ENCODE measurements around the gene SCLY.

DNA sequence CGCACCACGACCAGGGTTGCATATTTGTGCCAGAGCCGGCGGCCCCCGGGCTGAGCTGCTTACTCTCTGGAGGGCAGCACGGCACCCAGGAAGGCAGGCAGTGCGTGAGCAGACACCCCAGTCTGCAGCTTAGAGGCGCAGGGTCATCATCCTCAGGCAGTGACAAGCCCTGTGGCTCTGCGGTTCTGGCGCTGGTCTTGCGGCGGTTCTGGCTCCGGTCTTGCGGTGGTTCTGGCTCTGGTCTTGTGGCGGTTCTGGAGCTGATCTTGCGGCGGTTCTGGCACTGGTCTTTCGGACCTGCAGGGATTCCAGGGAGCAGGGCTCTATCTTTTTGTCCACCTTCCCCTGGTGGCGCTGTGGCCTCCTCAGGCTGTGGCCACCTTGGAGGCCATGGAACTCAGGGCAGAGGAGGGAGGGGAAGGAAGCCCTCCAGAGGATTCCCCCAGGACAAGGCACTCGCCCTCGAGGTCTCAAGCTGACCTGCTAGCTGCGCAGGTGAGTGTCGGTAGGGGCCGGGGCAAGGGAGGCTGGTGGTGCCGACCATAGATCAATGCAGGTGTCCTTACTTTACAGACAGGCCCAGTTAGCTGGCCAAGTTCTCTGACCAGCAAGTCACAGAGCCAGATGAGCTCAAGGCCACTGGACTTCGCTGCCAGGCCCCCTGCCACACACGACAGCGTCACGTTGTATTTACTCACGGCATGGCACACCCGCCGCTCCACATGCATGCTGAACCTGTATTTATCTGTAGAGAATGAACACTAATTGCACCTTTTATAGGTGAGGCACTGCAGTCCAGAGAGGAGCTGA is 54.3 kb downstream of the SCLY start:
- no peak for TF ChIP-seq POLR2A (IDR thresholded peaks at IDR 0.05)
- TF ChIP-seq, protein P1, sequence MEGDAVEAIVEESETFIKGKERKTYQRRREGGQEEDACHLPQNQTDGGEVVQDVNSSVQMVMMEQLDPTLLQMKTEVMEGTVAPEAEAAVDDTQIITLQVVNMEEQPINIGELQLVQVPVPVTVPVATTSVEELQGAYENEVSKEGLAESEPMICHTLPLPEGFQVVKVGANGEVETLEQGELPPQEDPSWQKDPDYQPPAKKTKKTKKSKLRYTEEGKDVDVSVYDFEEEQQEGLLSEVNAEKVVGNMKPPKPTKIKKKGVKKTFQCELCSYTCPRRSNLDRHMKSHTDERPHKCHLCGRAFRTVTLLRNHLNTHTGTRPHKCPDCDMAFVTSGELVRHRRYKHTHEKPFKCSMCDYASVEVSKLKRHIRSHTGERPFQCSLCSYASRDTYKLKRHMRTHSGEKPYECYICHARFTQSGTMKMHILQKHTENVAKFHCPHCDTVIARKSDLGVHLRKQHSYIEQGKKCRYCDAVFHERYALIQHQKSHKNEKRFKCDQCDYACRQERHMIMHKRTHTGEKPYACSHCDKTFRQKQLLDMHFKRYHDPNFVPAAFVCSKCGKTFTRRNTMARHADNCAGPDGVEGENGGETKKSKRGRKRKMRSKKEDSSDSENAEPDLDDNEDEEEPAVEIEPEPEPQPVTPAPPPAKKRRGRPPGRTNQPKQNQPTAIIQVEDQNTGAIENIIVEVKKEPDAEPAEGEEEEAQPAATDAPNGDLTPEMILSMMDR (IDR thresholded peaks at IDR 0.05), result no peak
